H9 (cell line): ENCODE data around the gene SIK2. TPM values are rescaled to one million over a fixed set of nuclear protein-coding genes. Genes with fewer than 3 reads are reported as not detected.

ENCODE experiments used
- DNase-seq: peaks from one replicate; pipeline ENCODE4 v3.0.0-alpha.2; 2017
- H2AFZ ChIP-seq: one replicate; pipeline ENCODE4 v1.6.1; 2013; ENCODE audit warnings: mild to moderate bottlenecking, low read length, control low read depth, moderate library complexity
- H2AK5ac ChIP-seq: 2 replicates; pipeline ENCODE4 v1.6.1; 2013; ENCODE audit warnings: low read length, control low read depth, mixed read lengths; ENCODE audit not compliant: insufficient read length
- H2BK120ac ChIP-seq: one replicate; pipeline ENCODE4 v1.6.1; 2013; ENCODE audit warnings: low read depth, mild to moderate bottlenecking, low read length, control low read depth, inconsistent platforms; ENCODE audit not compliant: poor library complexity, severe bottlenecking
- H2BK12ac ChIP-seq: 2 replicates; pipeline ENCODE4 v1.6.1; 2013; ENCODE audit warnings: low read length, control low read depth, mixed read lengths, low read depth; ENCODE audit not compliant: insufficient read length
- H2BK15ac ChIP-seq: 2 replicates; pipeline ENCODE4 v1.6.1; 2013; ENCODE audit warnings: low read depth, low read length, control low read depth
- H2BK20ac ChIP-seq: one replicate; pipeline ENCODE4 v1.6.1; 2013; ENCODE audit warnings: low read depth, mild to moderate bottlenecking, low read length, control low read depth, inconsistent platforms; ENCODE audit not compliant: poor library complexity, severe bottlenecking
- H2BK5ac ChIP-seq: 2 replicates; pipeline ENCODE4 v1.6.1; 2013; ENCODE audit warnings: low read length, control low read depth, mixed read lengths; ENCODE audit not compliant: insufficient read length
- H3K14ac ChIP-seq: 2 replicates; pipeline ENCODE4 v1.6.1; 2013; ENCODE audit warnings: low read length, control low read depth; ENCODE audit not compliant: insufficient read depth
- H3K18ac ChIP-seq: 2 replicates; pipeline ENCODE4 v1.6.1; 2013; ENCODE audit warnings: low read depth, mild to moderate bottlenecking, mixed read lengths, low read length, control low read depth; ENCODE audit not compliant: insufficient read length
- H3K23ac ChIP-seq: 2 replicates; pipeline ENCODE4 v1.6.1; 2013; ENCODE audit warnings: low read length, control low read depth, mixed read lengths, low read depth; ENCODE audit not compliant: insufficient read length
- H3K23me2 ChIP-seq: 2 replicates; pipeline ENCODE4 v1.6.1; 2013; ENCODE audit warnings: low read depth, mild to moderate bottlenecking, mixed read lengths, low read length, control low read depth; ENCODE audit not compliant: insufficient read length, poor library complexity, severe bottlenecking
- H3K27ac ChIP-seq: 2 replicates; pipeline ENCODE4 v1.5.1; 2013; ENCODE audit warnings: low read length, control low read depth, mixed read lengths, low read depth; ENCODE audit not compliant: insufficient read length
- H3K27me3 ChIP-seq: 2 replicates; pipeline ENCODE4 v1.6.1; 2013; ENCODE audit warnings: low read length, control low read depth, inconsistent platforms; ENCODE audit not compliant: insufficient read depth
- H3K4ac ChIP-seq: 2 replicates; pipeline ENCODE4 v1.6.1; 2013; ENCODE audit warnings: low read depth, mild to moderate bottlenecking, control low read depth, inconsistent platforms, low read length, moderate library complexity
- H3K4me1 ChIP-seq: 2 replicates; pipeline ENCODE4 v1.6.1; 2013; ENCODE audit warnings: low read length, control low read depth, inconsistent platforms; ENCODE audit not compliant: insufficient read depth
- H3K4me2 ChIP-seq: 2 replicates; pipeline ENCODE4 v1.6.1; 2013; ENCODE audit warnings: low read length, control low read depth, mixed read lengths; ENCODE audit not compliant: insufficient read length, insufficient read depth
- H3K56ac ChIP-seq: 2 replicates; pipeline ENCODE4 v1.6.1; 2013; ENCODE audit warnings: low read depth, mild to moderate bottlenecking, mixed read lengths, low read length, control low read depth; ENCODE audit not compliant: insufficient read length
- H3K79me1 ChIP-seq: 2 replicates; pipeline ENCODE4 v1.6.1; 2013; ENCODE audit warnings: low read depth, mild to moderate bottlenecking, moderate library complexity, low read length, control low read depth, inconsistent platforms; ENCODE audit not compliant: insufficient read depth, poor library complexity, severe bottlenecking
- H3K79me2 ChIP-seq: 2 replicates; pipeline ENCODE4 v1.6.1; 2013; ENCODE audit warnings: low read length, control low read depth, inconsistent platforms; ENCODE audit not compliant: insufficient read depth
- H3K9ac ChIP-seq: 2 replicates; pipeline ENCODE4 v1.6.1; 2013; ENCODE audit warnings: low read length, control low read depth, mixed read lengths; ENCODE audit not compliant: insufficient read length; ENCODE audit errors: extremely low read depth
- H3K9me3 ChIP-seq: one replicate; pipeline ENCODE4 v1.6.1; 2013; ENCODE audit warnings: low read depth, low read length, inconsistent platforms; ENCODE audit not compliant: control insufficient read depth
- H3T11ph ChIP-seq: one replicate; pipeline ENCODE4 v1.6.1; 2013; ENCODE audit warnings: mild to moderate bottlenecking, low read length, control low read depth, inconsistent platforms
- H4K20me1 ChIP-seq: one replicate; pipeline ENCODE4 v1.6.1; 2013; ENCODE audit not compliant: control insufficient read depth, insufficient read length, insufficient read depth
- H4K5ac ChIP-seq: 2 replicates; pipeline ENCODE4 v1.6.1; 2013; ENCODE audit warnings: low read depth, mild to moderate bottlenecking, mixed read lengths, low read length, control low read depth; ENCODE audit not compliant: insufficient read length
- H4K8ac ChIP-seq: replicated peaks from 2 replicates; pipeline ENCODE4 v1.6.1; 2013; ENCODE audit warnings: low read length, control low read depth, mixed read lengths, low read depth; ENCODE audit not compliant: insufficient read length
- H4K91ac ChIP-seq: 2 replicates; pipeline ENCODE4 v1.6.1; 2013; ENCODE audit warnings: low read depth, mild to moderate bottlenecking, moderate library complexity, mixed read lengths, low read length, control low read depth; ENCODE audit not compliant: insufficient read length
- H3K27ac Mint-ChIP-seq, 3 experiments: 2 replicates in 2 of 3; 3 replicates in 1 of 3; pipeline ENCODE4 v1.8.0; 2020 to 2021; ENCODE audit warnings: mixed read lengths in 3 of 3, mild to moderate bottlenecking in 1 of 3, moderate library complexity in 1 of 3
- H3K27me3 Mint-ChIP-seq: 2 replicates; pipeline ENCODE4 v1.8.0; 2021; ENCODE audit warnings: low read depth, mild to moderate bottlenecking, moderate library complexity, mixed read lengths
- H3K36me3 Mint-ChIP-seq, 3 experiments: 2 replicates in 2 of 3; 3 replicates in 1 of 3; pipeline ENCODE4 v1.8.0; 2020 to 2021; ENCODE audit warnings: low read depth in 3 of 3, mixed read lengths in 3 of 3; ENCODE audit not compliant: insufficient read depth in 1 of 3
- H3K4me1 Mint-ChIP-seq, 2 experiments: 2 replicates each; pipeline ENCODE4 v1.8.0; 2020; ENCODE audit warnings: mixed read lengths in 2 of 2
- H3K4me3 Mint-ChIP-seq, 2 experiments: 2 replicates in 1 of 2; 3 replicates in 1 of 2; pipeline ENCODE4 v1.8.0; 2020 to 2021; ENCODE audit warnings: mild to moderate bottlenecking in 2 of 2, mixed read lengths in 2 of 2, moderate library complexity in 1 of 2
- H3K9me3 Mint-ChIP-seq, 2 experiments: 2 replicates in 1 of 2; 3 replicates in 1 of 2; pipeline ENCODE4 v1.8.0; 2020; ENCODE audit warnings: mild to moderate bottlenecking in 2 of 2, mixed read lengths in 2 of 2, moderate library complexity in 1 of 2
- CTCF ChIP-seq: fragments of 200-600 bp; sonication (generic); conservative IDR thresholded peaks from 3 replicates; pipeline ENCODE4 v1.8.0; 2021; ENCODE audit warnings: antibody characterized with exemption, mild to moderate bottlenecking
- WGBS: extraction: QIAGEN DNeasy Blood & Tissue Kit; methylation state at CpG from one replicate; pipeline ENCODE4 v1.1.7; 2013; ENCODE audit warnings: missing lambda C conversion rate, low lambda C conversion rate, mixed read lengths; ENCODE audit not compliant: insufficient read length; ENCODE audit errors: extremely low coverage; 5-methylcytosine and 5-hydroxymethylcytosine counted together
- total RNA-seq: library from RNA; stranded (reverse); gene quantifications from 2 replicates; pipeline ENCODE4 v1.2.1, GENCODE V29; 2021

The SIK2 gene
- total RNA-seq, 1 experiment from 2014 or later, result 7.5 TPM

DNA sequence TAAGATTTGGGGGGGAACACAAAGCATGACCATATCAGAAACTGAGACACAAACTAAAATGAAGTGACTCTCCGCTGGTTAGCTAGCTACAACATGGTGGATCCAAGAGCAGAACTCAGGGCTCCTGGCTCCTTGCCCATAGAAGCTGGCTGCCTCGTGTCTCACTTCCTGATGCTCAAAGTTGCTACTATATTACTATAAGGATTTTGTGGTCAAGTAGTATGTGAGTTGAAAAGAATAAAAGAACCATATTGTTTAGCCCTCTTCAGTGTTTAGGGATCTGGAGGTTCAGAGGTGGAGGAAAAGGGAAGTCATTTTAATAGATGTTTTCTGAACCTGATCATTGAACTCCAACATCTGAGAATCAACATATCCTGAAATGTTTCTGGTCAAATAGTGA, 16.9 kb upstream of the SIK2 start:
- WGBS, result no CpG with 5 or more reads among the region's 2 CpGs
- H3K9ac ChIP-seq, result no peak overlapping the region

More for the DNA sequence above, 16.9 kb upstream of the SIK2 start:
- Histone ChIP-seq H3K27ac (no peak overlapping the region), H3K79me2 (no peaks in the 10 kb centered on the region), H2AFZ (no peak overlapping the region), H3K4ac (no peak overlapping the region), H2BK15ac (no peak overlapping the region), H2AK5ac (no peak overlapping the region), H2BK5ac (no peak overlapping the region), H4K91ac (no peak overlapping the region), H3K14ac (no peak overlapping the region), H3K4me1 (peaks cover 3% of the 10 kb centered on the region; the same call in 1 of the 2 replicates), H3K56ac (no peak overlapping the region), H2BK120ac (no peak overlapping the region), H2BK12ac (no peak overlapping the region), H3K18ac (no peak overlapping the region), H4K8ac (no peak overlapping the region), H3K27me3 (no peaks in the 10 kb centered on the region; the same call in 1 of the 2 replicates), H3K23ac (no peak overlapping the region), H2BK20ac (no peak overlapping the region), H3T11ph (no peak overlapping the region), H3K79me1 (no peaks in the 10 kb centered on the region), H4K5ac (no peak overlapping the region), H4K20me1 (no peaks in the 10 kb centered on the region), H3K4me2 (no peak overlapping the region), H3K23me2 (no peaks in the 10 kb centered on the region), H3K9me3 (no peaks in the 10 kb centered on the region)
- H3K36me3 Mint-ChIP-seq, result no peaks in the 10 kb centered on the region
- H3K27me3 Mint-ChIP-seq, result peaks cover 1% of the 10 kb centered on the region; the same call in 1 of the 2 replicates
- H3K27ac Mint-ChIP-seq, result no peak overlapping the region
- peaks cover 3 to 4% of the 10 kb centered on the region in 2 experiments; a peak in 4 of 5 replicates for H3K9me3 Mint-ChIP-seq
- no peak overlapping the region for H3K4me3 Mint-ChIP-seq
- TF ChIP-seq CTCF, result no peak
- H3K4me1 Mint-ChIP-seq, result peaks cover 10 to 11% of the 10 kb centered on the region in 2 experiments
- DNase-seq, result no peak
